A549 (cell line): ENCODE measurements around the gene KLHL29. TPM values are rescaled to one million over a fixed set of nuclear protein-coding genes. Genes with fewer than 3 reads are reported as not detected.
A peak's percentile ranks its signal among the peaks of the same experiment; 100 is the strongest.

Source experiments
- ATAC-seq, 2 experiments: fragments of 200-7000 bp in 1 of 2; fragments of >200 bp in 1 of 2; cut with Nextera tagmentation in 1 of 2; cut with Tn5 transposase in 1 of 2; 3 replicates each; pipeline versions ENCODE4 v1.8.0 to v1.9.1; 2018 to 2020; ENCODE audit warnings: mild to moderate bottlenecking in 1 of 2, moderate library complexity in 1 of 2
- CTCF ChIA-PET: fragments of 300-600 bp; sonication (Branson Sonifier 250); formaldehyde crosslinking; extraction: SDS; loops from one replicate; lab custom pipeline; 2021; ENCODE audit warnings: antibody characterized with exemption, inconsistent platforms; lab: Yijun Ruan, JAX
- POLR2A ChIA-PET: fragments of 350-600 bp; formaldehyde crosslinking; extraction: SDS; loops from one replicate; lab custom pipeline; 2021; ENCODE audit warnings: antibody characterized with exemption, inconsistent platforms; lab: Yijun Ruan, JAX
- DNase-seq, 2 experiments: peaks; one replicate each; pipeline versions ENCODE4 v3.0.0 to v3.0.0-alpha.2; 2011 to 2016; ENCODE audit warnings: low read depth in 1 of 2, low spot score in 1 of 2
- FAIRE-seq: peaks from 2 replicates; lab custom pipeline; 2011; peaks lifted over from hg19 to GRCh38; lab: Jason Lieb, UNC
- H3K27ac ChIP-seq, 2 experiments: fragments of >200 bp; sonication (Bioruptor Twin); formaldehyde crosslinking; 3 replicates each; pipeline ENCODE4 v1.5.1; 2016 to 2017
- H3K4me1 ChIP-seq: fragments of >200 bp; sonication (Bioruptor Twin); formaldehyde crosslinking; 3 replicates; pipeline ENCODE4 v1.6.1; 2016
- H3K4me2 ChIP-seq: fragments of >200 bp; sonication (Bioruptor Twin); formaldehyde crosslinking; 3 replicates; pipeline ENCODE4 v1.6.1; 2016
- H3K4me3 ChIP-seq: fragments of >200 bp; sonication (Bioruptor Twin); formaldehyde crosslinking; 3 replicates; pipeline ENCODE4 v1.5.1; 2016
- H3K9me3 ChIP-seq: fragments of >200 bp; sonication (Bioruptor Twin); formaldehyde crosslinking; 3 replicates; pipeline ENCODE4 v1.6.1; 2016
- CBX8 ChIP-seq: fragments of 200-600 bp; sonication (generic); IDR thresholded peaks from 2 replicates; pipeline ENCODE4 v1.6.1; 2016
- CHD2 ChIP-seq: fragments of 150-350 bp; IDR thresholded peaks from 2 replicates; pipeline ENCODE4 v1.6.1; 2014; ENCODE audit warnings: low read length; ENCODE audit not compliant: partially characterized antibody
- EHMT2 ChIP-seq: fragments of 200-600 bp; sonication (generic); IDR thresholded peaks from 2 replicates; pipeline ENCODE4 v1.6.1; 2016; ENCODE audit warnings: antibody characterized with exemption, low read depth, mild to moderate bottlenecking, moderate library complexity
- EP300 ChIP-seq, 2 experiments: fragments of >200 bp; sonication (Bioruptor Twin); formaldehyde crosslinking; IDR thresholded peaks; 2 replicates in 1 of 2; 3 replicates in 1 of 2; pipeline ENCODE4 v1.6.1; 2016 to 2017
- FOSB ChIP-seq: fragments of 250-450 bp; sonication (Bioruptor Pico); IDR thresholded peaks from 2 replicates; pipeline ENCODE4 v1.5.0; 2020; ENCODE audit warnings: mild to moderate bottlenecking, moderate library complexity
- FOSL2 ChIP-seq, 2 experiments: fragments of 450-650 bp in 1 of 2; fragments of >200 bp in 1 of 2; sonication (Bioruptor Twin) in 1 of 2; formaldehyde crosslinking; IDR thresholded peaks; 2 replicates each; pipeline versions ENCODE4 v1.5.0 to v1.6.1; 2016 to 2020; ENCODE audit warnings: mild to moderate bottlenecking in 1 of 2, moderate library complexity in 1 of 2
- HEYL ChIP-seq: fragments of 250-450 bp; sonication (Bioruptor Pico); IDR thresholded peaks from 2 replicates; pipeline ENCODE4 v1.8.0; 2021; ENCODE audit warnings: mild to moderate bottlenecking, moderate library complexity
- HOXA7 ChIP-seq: fragments of 250-450 bp; sonication (Bioruptor Pico); IDR thresholded peaks from 2 replicates; pipeline ENCODE4 v1.5.0; 2020; ENCODE audit warnings: mild to moderate bottlenecking, moderate library complexity
- HOXB13 ChIP-seq: fragments of 250-450 bp; sonication (Bioruptor Pico); IDR thresholded peaks from 2 replicates; pipeline ENCODE4 v1.5.0; 2020; ENCODE audit warnings: low read depth, mild to moderate bottlenecking, moderate library complexity
- HOXB5 ChIP-seq: fragments of 250-450 bp; sonication (Bioruptor Pico); IDR thresholded peaks from 2 replicates; pipeline ENCODE4 v1.5.0; 2020; ENCODE audit warnings: mild to moderate bottlenecking, moderate library complexity
- JUNB ChIP-seq: fragments of >200 bp; sonication (Bioruptor Twin); formaldehyde crosslinking; IDR thresholded peaks from 2 replicates; pipeline ENCODE4 v1.6.1; 2016
- KDM5A ChIP-seq: fragments of 200-600 bp; sonication (generic); IDR thresholded peaks from 2 replicates; pipeline ENCODE4 v1.6.1; 2016; ENCODE audit warnings: antibody characterized with exemption, mild to moderate bottlenecking
- MAZ ChIP-seq: fragments of 150-350 bp; IDR thresholded peaks from 2 replicates; pipeline ENCODE4 v1.6.1; 2014; ENCODE audit warnings: antibody characterized with exemption, low read depth, low read length, borderline replicate concordance
- MYC ChIP-seq: IDR thresholded peaks from 2 replicates; pipeline ENCODE4 v1.6.1; 2012; ENCODE audit warnings: mild to moderate bottlenecking, inconsistent platforms, low read length, improper control_type of control experiment, borderline replicate concordance
- NPAS2 ChIP-seq: fragments of 250-450 bp; sonication (Bioruptor Pico); IDR thresholded peaks from 2 replicates; pipeline ENCODE4 v1.8.0; 2022; ENCODE audit warnings: mild to moderate bottlenecking, moderate library complexity, borderline replicate concordance
- NR3C1 ChIP-seq: fragments of >200 bp; sonication (Bioruptor Twin); formaldehyde crosslinking; IDR thresholded peaks from 3 replicates; pipeline ENCODE4 v1.6.1; 2017
- PHF8 ChIP-seq: fragments of 200-600 bp; sonication (generic); IDR thresholded peaks from 2 replicates; pipeline ENCODE4 v1.6.1; 2016; ENCODE audit warnings: low read depth, mild to moderate bottlenecking, antibody characterized with exemption, moderate library complexity, borderline replicate concordance
- POLR2A ChIP-seq: IDR thresholded peaks from 2 replicates; pipeline ENCODE4 v1.6.1; 2012; ENCODE audit warnings: mild to moderate bottlenecking, low read length
- POLR2AphosphoS2 ChIP-seq: conservative IDR thresholded peaks from 2 replicates; pipeline ENCODE4 v1.6.1; 2012; ENCODE audit warnings: low read length, improper control_type of control experiment, inconsistent platforms
- RAD21 ChIP-seq, 2 experiments: fragments of >200 bp in 1 of 2; sonication (Bioruptor Twin) in 1 of 2; formaldehyde crosslinking in 1 of 2; IDR thresholded peaks in 1 of 2; conservative IDR thresholded peaks in 1 of 2; 2 replicates in 1 of 2; 3 replicates in 1 of 2; pipeline ENCODE4 v1.6.1; 2012 to 2018; ENCODE audit warnings: inconsistent platforms in 1 of 2
- RCOR1 ChIP-seq: fragments of 150-350 bp; IDR thresholded peaks from 2 replicates; pipeline ENCODE4 v1.6.1; 2014; ENCODE audit warnings: antibody characterized with exemption, low read length, low read depth
- RNF2 ChIP-seq: fragments of 200-600 bp; sonication (generic); IDR thresholded peaks from 2 replicates; pipeline ENCODE4 v1.6.1; 2016; ENCODE audit warnings: low read depth, mild to moderate bottlenecking, antibody characterized with exemption, moderate library complexity, borderline replicate concordance
- SREBF2 ChIP-seq: fragments of 450-650 bp; IDR thresholded peaks from 2 replicates; pipeline ENCODE4 v1.6.1; 2014; ENCODE audit warnings: mild to moderate bottlenecking, moderate library complexity
- TFCP2L1 ChIP-seq: fragments of 250-450 bp; sonication (Bioruptor Pico); IDR thresholded peaks from 2 replicates; pipeline ENCODE4 v1.5.0; 2021; ENCODE audit warnings: mild to moderate bottlenecking
- ZSCAN20 ChIP-seq: fragments of 250-450 bp; sonication (Bioruptor Pico); IDR thresholded peaks from 2 replicates; pipeline ENCODE4 v1.8.0; 2022; ENCODE audit warnings: mild to moderate bottlenecking, moderate library complexity
- WGBS: methylation state at CpG from one replicate; pipeline ENCODE4 v1.1.6; 2017; ENCODE audit errors: missing lambda C conversion rate; 5-methylcytosine and 5-hydroxymethylcytosine counted together
- polyA plus RNA-seq, 4 experiments: library from polyadenylated mRNA; depleted of rRNA in 3 of 4; stranded (reverse); fragments of >200 nt; fragmentation: RNase III in 1 of 4; extraction: RNeasy Plus Mini Kit Qiagen cat#74134 plus additional on column Dnase treatment in 1 of 4; gene quantifications; 2 replicates in 3 of 4; 3 replicates in 1 of 4; pipeline ENCODE4 v1.2.3, GENCODE V29; 2011 to 2017
- TF ChIP-seq, protein P1 (sequence below): fragments of 150-350 bp; IDR thresholded peaks from 2 replicates; pipeline ENCODE4 v1.6.1; 2014; ENCODE audit warnings: low read depth, mild to moderate bottlenecking, low read length
- TF ChIP-seq, protein P2 (sequence below): IDR thresholded peaks from 2 replicates; pipeline ENCODE4 v1.6.1; 2012; ENCODE audit warnings: low read depth, borderline replicate concordance
- TF ChIP-seq, protein P3 (sequence below): IDR thresholded peaks from 2 replicates; pipeline ENCODE4 v1.6.1; 2012
- TF ChIP-seq, protein P4 (sequence below): fragments of >200 bp; sonication (Bioruptor Twin); formaldehyde crosslinking; IDR thresholded peaks from 2 replicates; pipeline ENCODE4 v1.6.1; 2016
- TF ChIP-seq, protein P5 (sequence below): fragments of >200 bp; sonication (Bioruptor Twin); formaldehyde crosslinking; IDR thresholded peaks from 3 replicates; pipeline ENCODE4 v1.6.1; 2016

The KLHL29 gene
- polyA plus RNA-seq, 2 of the 4 experiments (the other 2 are of a cell fraction) = 1.3 to 2.5 TPM

DNA sequence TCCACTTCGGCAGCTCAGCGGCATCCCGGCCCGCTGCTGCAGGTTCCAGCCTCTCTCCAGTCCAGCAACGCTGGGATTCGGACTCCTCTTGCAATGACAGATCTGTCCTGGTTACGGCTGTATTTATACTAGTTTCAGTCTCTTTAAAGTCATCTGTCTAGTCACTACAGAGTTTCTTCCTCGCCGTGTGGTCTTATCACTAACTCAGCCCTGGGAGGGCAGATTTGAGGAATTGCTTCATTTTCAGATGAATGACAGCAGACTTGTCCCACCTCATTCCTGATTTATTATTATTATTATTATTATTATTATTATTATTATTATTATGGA, 2.2 kb downstream of the KLHL29 start:
- ChIA-PET POLR2A (no interaction called here), CTCF (interaction anchor here (1.5 kb wide), 2 partner anchors 9 to 371 kb away, joined by 3 to 5 read pairs; no protein-coding TSS in a partner anchor)
- FAIRE-seq (no peak), DNase-seq (no peak), ATAC-seq (peak in 1 of 2 experiments; percentile 21; a peak in 3 of 6 replicates)
- H3K4me2 ChIP-seq = peak overlapping the region; percentile 96
- H3K4me3 ChIP-seq = peak overlapping the region; percentile 73
- 66% methylated on average over 9 of the region's 9 CpGs for WGBS
- no peaks in the 10 kb centered on the region for H3K9me3 ChIP-seq
- no peaks in the 10 kb centered on the region for H3K4me1 ChIP-seq
- TF ChIP-seq JUNB = no peak
- no peak for TF ChIP-seq SREBF2
- no peak for TF ChIP-seq EP300 (IDR thresholded peaks at IDR 0.05)
- no peak for TF ChIP-seq PHF8
- TF ChIP-seq, protein P1, sequence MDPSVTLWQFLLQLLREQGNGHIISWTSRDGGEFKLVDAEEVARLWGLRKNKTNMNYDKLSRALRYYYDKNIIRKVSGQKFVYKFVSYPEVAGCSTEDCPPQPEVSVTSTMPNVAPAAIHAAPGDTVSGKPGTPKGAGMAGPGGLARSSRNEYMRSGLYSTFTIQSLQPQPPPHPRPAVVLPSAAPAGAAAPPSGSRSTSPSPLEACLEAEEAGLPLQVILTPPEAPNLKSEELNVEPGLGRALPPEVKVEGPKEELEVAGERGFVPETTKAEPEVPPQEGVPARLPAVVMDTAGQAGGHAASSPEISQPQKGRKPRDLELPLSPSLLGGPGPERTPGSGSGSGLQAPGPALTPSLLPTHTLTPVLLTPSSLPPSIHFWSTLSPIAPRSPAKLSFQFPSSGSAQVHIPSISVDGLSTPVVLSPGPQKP = no peak
- TF ChIP-seq CHD2 = no peak
- no peak for TF ChIP-seq RAD21 (conservative IDR thresholded peaks at IDR 0.05 in 1 of 2, IDR thresholded peaks at IDR 0.05 in 1 of 2)
- no peak for TF ChIP-seq RNF2
- TF ChIP-seq HEYL (CRISPR knock-in tag) = no peak
- TF ChIP-seq TFCP2L1 (CRISPR knock-in tag) = no peak
- no peak for TF ChIP-seq HOXB5 (CRISPR knock-in tag)
- TF ChIP-seq FOSL2 (IDR thresholded peaks at IDR 0.05) = no peak
- TF ChIP-seq FOSL2 (CRISPR knock-in tag; IDR thresholded peaks at IDR 0.05) = no peak
- TF ChIP-seq NR3C1 = no peak
- TF ChIP-seq, all 56 proteins: peak for 0
- peak overlapping the region in 1 of 2 experiments; percentile 90; a peak in 2 of 6 replicates for H3K27ac ChIP-seq

DNA sequence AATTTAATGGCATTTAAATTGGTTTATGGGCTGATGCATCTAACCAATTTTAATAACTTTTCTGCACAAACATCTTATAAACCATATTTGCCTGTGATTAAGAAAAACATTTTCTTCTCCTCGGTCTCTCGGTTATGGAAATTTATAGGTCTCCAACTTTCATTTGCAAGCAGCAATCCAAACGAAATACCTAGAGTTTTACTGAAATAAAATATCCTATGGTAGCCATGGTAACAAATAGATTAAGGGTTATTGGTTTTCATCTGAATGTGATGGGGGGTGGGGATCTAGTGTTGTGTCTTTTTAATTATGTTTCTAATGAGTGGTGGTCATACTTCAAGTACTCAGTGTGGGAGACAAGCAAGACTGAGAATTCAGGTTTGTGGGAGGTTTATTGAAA, 2.9 kb downstream of the KLHL29 start:
- Histone ChIP-seq H3K4me1 (no peaks in the 10 kb centered on the region), H3K27ac (no peak overlapping the region), H3K4me3 (no peak overlapping the region), H3K9me3 (no peaks in the 10 kb centered on the region), H3K4me2 (no peak overlapping the region)
- no peak for DNase-seq
- no peak for ATAC-seq
- 66% methylated on average over 3 of the region's 3 CpGs for WGBS
- CTCF ChIA-PET = interaction anchor here (0.8 kb wide), 1 partner anchor 1443 kb away, joined by 4 read pairs; no protein-coding TSS in a partner anchor
- TF ChIP-seq FOSB (CRISPR knock-in tag) (no peak), POLR2A (no peak), CBX8 (peak; percentile 99), RNF2 (peak; percentile 99), EHMT2 (no peak)
- TF ChIP-seq, protein P2, sequence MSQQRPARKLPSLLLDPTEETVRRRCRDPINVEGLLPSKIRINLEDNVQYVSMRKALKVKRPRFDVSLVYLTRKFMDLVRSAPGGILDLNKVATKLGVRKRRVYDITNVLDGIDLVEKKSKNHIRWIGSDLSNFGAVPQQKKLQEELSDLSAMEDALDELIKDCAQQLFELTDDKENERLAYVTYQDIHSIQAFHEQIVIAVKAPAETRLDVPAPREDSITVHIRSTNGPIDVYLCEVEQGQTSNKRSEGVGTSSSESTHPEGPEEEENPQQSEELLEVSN = no peak
- no peak for FAIRE-seq
- POLR2A ChIA-PET = no interaction called here

DNA sequence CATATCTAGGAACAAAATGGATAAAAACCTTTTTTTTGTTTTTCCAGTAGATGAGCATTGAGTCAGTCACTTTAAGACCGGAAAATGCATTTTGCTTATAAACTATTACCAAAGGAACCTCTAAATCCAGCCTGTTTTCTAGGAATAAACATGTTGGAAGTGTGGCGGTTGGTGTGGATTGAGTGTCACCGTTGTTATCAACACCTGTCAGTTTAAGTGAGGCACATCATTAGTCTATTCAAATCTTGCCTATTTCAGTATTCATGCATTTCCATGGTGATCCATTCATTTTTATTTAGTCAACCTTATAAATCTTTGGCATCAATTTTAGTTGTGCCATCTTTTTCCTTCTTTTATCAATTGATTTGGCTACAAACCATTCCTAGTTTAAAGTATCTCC, 3.3 kb downstream of the KLHL29 start:
- WGBS = 93% methylated on average over 3 of the region's 3 CpGs
- FAIRE-seq = no peak
- ATAC-seq = no peak
- TF ChIP-seq, protein P3, sequence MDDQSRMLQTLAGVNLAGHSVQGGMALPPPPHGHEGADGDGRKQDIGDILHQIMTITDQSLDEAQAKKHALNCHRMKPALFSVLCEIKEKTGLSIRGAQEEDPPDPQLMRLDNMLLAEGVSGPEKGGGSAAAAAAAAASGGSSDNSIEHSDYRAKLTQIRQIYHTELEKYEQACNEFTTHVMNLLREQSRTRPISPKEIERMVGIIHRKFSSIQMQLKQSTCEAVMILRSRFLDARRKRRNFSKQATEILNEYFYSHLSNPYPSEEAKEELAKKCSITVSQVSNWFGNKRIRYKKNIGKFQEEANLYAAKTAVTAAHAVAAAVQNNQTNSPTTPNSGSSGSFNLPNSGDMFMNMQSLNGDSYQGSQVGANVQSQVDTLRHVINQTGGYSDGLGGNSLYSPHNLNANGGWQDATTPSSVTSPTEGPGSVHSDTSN = no peak
- TF ChIP-seq POLR2AphosphoS2 = no peak
- TF ChIP-seq MYC = no peak
- TF ChIP-seq ZSCAN20 = no peak
- no peak for TF ChIP-seq EP300 (IDR thresholded peaks at IDR 0.05)
- TF ChIP-seq, protein P4, sequence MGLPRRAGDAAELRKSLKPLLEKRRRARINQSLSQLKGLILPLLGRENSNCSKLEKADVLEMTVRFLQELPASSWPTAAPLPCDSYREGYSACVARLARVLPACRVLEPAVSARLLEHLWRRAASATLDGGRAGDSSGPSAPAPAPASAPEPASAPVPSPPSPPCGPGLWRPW = no peak
- TF ChIP-seq MAZ = no peak
- no peak for TF ChIP-seq KDM5A
- no peak for TF ChIP-seq HOXA7 (CRISPR knock-in tag)
- TF ChIP-seq NPAS2 (CRISPR knock-in tag) = no peak
- TF ChIP-seq, protein P1 = no peak
- no peak for TF ChIP-seq CHD2
- no peak for TF ChIP-seq RCOR1
- TF ChIP-seq HOXB13 (CRISPR knock-in tag) = no peak
- TF ChIP-seq, protein P5, sequence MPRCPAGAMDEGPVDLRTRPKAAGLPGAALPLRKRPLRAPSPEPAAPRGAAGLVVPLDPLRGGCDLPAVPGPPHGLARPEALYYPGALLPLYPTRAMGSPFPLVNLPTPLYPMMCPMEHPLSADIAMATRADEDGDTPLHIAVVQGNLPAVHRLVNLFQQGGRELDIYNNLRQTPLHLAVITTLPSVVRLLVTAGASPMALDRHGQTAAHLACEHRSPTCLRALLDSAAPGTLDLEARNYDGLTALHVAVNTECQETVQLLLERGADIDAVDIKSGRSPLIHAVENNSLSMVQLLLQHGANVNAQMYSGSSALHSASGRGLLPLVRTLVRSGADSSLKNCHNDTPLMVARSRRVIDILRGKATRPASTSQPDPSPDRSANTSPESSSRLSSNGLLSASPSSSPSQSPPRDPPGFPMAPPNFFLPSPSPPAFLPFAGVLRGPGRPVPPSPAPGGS = no peak

More for the DNA sequence above, 3.3 kb downstream of the KLHL29 start:
- H3K4me1 ChIP-seq = no peaks in the 10 kb centered on the region
- H3K4me2 ChIP-seq = no peak overlapping the region
- no peaks in the 10 kb centered on the region for H3K9me3 ChIP-seq
- ChIA-PET POLR2A (no interaction called here), CTCF (interaction anchor here (0.8 to 1.0 kb wide), 2 partner anchors 16 to 1442 kb away, joined by 4 to 6 read pairs; no protein-coding TSS in a partner anchor)
- no peak overlapping the region for H3K27ac ChIP-seq
- no peak overlapping the region for H3K4me3 ChIP-seq
- no peak for DNase-seq
